DOHH2 (cell line): Measurements from ENCODE around the gene POLDIP2.

Experiments
- H3F3A ChIP-seq: fragments of 200-600 bp; sonication (generic), shearing (Covaris generic); 2 replicates; pipeline ENCODE4 v1.6.0; 2016; ENCODE audit warnings: antibody characterized with exemption, mild to moderate bottlenecking; ENCODE audit not compliant: control insufficient read depth, insufficient read depth
- H3K27ac ChIP-seq: fragments of 200-600 bp; sonication (generic); 2 replicates; pipeline ENCODE4 v1.5.1; 2014; ENCODE audit warnings: low read depth, mild to moderate bottlenecking, low read length, moderate library complexity
- H3K27me3 ChIP-seq: fragments of 200-600 bp; sonication (generic); 2 replicates; pipeline ENCODE4 v1.6.1; 2014; ENCODE audit warnings: mild to moderate bottlenecking, low read length, mixed read lengths; ENCODE audit not compliant: control insufficient read depth
- H3K36me3 ChIP-seq: fragments of 200-600 bp; sonication (generic); 2 replicates; pipeline ENCODE4 v1.6.1; 2014; ENCODE audit warnings: mild to moderate bottlenecking, low read length, moderate library complexity, mixed read lengths; ENCODE audit not compliant: control insufficient read depth
- H3K4me1 ChIP-seq: fragments of 200-600 bp; sonication (generic); 2 replicates; pipeline ENCODE4 v1.6.1; 2014; ENCODE audit warnings: mild to moderate bottlenecking, low read length, mixed read lengths; ENCODE audit not compliant: control insufficient read depth
- H3K4me2 ChIP-seq: fragments of 200-600 bp; sonication (generic); 2 replicates; pipeline ENCODE4 v1.6.0; 2014; ENCODE audit warnings: mild to moderate bottlenecking, low read length, moderate library complexity
- H3K4me3 ChIP-seq: fragments of 200-600 bp; sonication (generic); 2 replicates; pipeline ENCODE4 v1.5.1; 2014; ENCODE audit warnings: mild to moderate bottlenecking, low read length, mixed read lengths
- H3K79me2 ChIP-seq: fragments of 200-600 bp; sonication (generic); 2 replicates; pipeline ENCODE4 v1.6.1; 2014; ENCODE audit warnings: mild to moderate bottlenecking, low read length, mixed read lengths; ENCODE audit not compliant: control insufficient read depth
- H3K9me2 ChIP-seq: fragments of 200-600 bp; sonication (generic); replicated peaks from 2 replicates; pipeline ENCODE4 v1.6.1; 2014; ENCODE audit warnings: mild to moderate bottlenecking, low read length, mixed read lengths; ENCODE audit not compliant: control insufficient read depth
- H3K9me3 ChIP-seq: fragments of 200-600 bp; sonication (generic); 2 replicates; pipeline ENCODE4 v1.6.1; 2014; ENCODE audit warnings: antibody characterized with exemption, low read length, mixed read lengths; ENCODE audit not compliant: control insufficient read depth, insufficient read depth
- H4K20me1 ChIP-seq: fragments of 200-600 bp; sonication (generic); 2 replicates; pipeline ENCODE4 v1.6.0; 2014; ENCODE audit warnings: low read depth, mild to moderate bottlenecking, antibody characterized with exemption, low read length, moderate library complexity; ENCODE audit not compliant: control insufficient read depth, insufficient read depth
- EZH2phosphoT487 ChIP-seq: fragments of 200-600 bp; sonication (generic); IDR thresholded peaks from 2 replicates; pipeline ENCODE4 v1.6.1; 2017; ENCODE audit warnings: borderline replicate concordance, mild to moderate bottlenecking, antibody characterized with exemption, low read length, moderate library complexity, mixed read lengths
- TF ChIP-seq, protein P1 (sequence below): fragments of 200-600 bp; sonication (generic); IDR thresholded peaks from one replicate; pipeline ENCODE4 v1.5.1; 2014; ENCODE audit warnings: antibody characterized with exemption, mild to moderate bottlenecking, low read depth, low read length; ENCODE audit not compliant: poor library complexity, severe bottlenecking

The POLDIP2 gene

DNA sequence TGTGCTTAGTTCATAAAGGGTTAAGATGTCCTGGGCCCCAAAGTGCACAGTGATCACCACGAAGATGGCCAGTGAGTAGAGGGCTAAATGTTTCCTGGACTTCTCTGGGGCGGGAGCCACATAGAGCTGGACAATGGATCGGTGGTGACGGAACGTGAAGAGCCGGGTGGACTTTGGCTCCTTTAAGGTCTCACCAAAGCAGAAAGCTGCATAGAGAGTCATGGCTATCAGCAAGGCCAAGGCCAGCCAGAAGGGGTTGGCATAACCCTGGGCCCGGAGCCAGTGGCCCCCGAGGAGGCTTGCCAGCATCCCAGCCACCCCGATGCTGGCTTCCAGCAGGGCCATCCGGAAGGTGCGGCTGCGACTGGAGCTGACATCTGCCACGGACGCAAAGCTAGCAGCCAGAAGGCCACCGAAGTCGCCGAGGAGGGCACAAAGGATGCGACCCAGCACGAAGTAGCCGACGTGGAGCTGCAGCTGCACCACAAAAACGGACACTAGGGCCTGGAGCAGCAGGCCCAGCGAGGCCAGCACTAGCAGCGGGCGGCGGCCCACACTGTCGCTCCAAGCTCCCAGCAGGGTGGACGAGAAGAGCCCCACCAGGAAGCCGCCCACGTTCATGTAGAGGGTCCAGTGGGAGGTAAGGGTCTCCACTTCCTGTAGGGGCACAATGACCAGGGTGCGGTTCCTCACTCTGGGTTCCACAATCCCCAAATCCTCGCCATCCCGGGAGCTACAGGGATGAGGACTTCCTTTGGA is 47.7 kb upstream of the POLDIP2 start:
- H3K9me2 ChIP-seq, result no peaks in the 10 kb centered on the region
- H3K9me3 ChIP-seq, result no peaks in the 10 kb centered on the region
- no peaks in the 10 kb centered on the region for H3K79me2 ChIP-seq
- no peaks in the 10 kb centered on the region for H3F3A ChIP-seq
- H3K4me2 ChIP-seq, result peak overlapping the region; percentile 96
- peaks cover 6% of the 10 kb centered on the region; the same call in 1 of the 2 replicates for H3K27me3 ChIP-seq
- H3K4me1 ChIP-seq, result peaks cover 24% of the 10 kb centered on the region
- no peaks in the 10 kb centered on the region for H3K36me3 ChIP-seq
- no peak for TF ChIP-seq EZH2phosphoT487
- TF ChIP-seq, protein P1, sequence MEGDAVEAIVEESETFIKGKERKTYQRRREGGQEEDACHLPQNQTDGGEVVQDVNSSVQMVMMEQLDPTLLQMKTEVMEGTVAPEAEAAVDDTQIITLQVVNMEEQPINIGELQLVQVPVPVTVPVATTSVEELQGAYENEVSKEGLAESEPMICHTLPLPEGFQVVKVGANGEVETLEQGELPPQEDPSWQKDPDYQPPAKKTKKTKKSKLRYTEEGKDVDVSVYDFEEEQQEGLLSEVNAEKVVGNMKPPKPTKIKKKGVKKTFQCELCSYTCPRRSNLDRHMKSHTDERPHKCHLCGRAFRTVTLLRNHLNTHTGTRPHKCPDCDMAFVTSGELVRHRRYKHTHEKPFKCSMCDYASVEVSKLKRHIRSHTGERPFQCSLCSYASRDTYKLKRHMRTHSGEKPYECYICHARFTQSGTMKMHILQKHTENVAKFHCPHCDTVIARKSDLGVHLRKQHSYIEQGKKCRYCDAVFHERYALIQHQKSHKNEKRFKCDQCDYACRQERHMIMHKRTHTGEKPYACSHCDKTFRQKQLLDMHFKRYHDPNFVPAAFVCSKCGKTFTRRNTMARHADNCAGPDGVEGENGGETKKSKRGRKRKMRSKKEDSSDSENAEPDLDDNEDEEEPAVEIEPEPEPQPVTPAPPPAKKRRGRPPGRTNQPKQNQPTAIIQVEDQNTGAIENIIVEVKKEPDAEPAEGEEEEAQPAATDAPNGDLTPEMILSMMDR, result no peak
- H3K4me3 ChIP-seq, result peak overlapping the region; percentile 96
- no peak overlapping the region for H3K27ac ChIP-seq
- no peaks in the 10 kb centered on the region for H4K20me1 ChIP-seq

DNA sequence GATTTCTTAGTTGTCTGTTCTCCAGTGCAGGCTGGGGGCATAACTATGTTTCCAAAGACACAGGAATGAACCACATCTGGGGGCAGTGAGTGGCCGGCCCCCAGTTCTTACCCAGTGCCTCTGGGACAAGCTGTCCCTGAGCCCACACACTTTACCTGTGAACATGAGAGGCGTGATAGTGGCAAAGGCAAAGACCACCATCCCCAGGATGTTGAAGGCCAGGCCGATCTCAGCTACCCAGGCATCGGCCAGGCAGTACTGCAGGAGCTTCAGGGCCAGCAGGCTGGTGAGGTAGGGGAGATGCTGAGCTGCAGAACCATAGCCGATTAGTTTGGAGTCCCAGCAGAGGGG is 47.1 kb upstream of the POLDIP2 start:
- Histone ChIP-seq H3K36me3 (no peaks in the 10 kb centered on the region), H4K20me1 (no peaks in the 10 kb centered on the region)

DNA sequence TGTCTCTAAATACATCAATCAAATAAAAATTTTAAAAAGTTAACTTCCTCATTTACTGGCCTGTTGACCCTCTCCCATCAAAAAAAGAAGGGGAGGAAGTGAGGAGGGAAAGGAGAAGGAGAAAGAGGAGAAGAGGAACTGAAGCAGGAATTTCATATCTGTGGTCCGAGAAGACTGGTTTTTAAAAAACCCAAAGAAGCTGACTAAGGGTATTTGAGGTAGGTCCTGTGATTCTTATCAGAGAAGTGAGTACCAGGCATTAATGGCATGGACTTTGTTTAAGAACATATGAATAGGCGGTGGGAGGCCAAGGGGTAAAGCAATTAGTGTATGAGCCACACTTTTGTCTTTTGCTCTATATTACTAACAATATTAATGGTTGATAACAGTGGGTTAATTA is 46.7 kb upstream of the POLDIP2 start:
- Histone ChIP-seq H3F3A (no peaks in the 10 kb centered on the region), H4K20me1 (no peaks in the 10 kb centered on the region), H3K4me1 (peaks cover 24% of the 10 kb centered on the region), H3K27me3 (peaks cover 6% of the 10 kb centered on the region; the same call in 1 of the 2 replicates), H3K4me3 (no peak overlapping the region), H3K9me3 (no peaks in the 10 kb centered on the region), H3K36me3 (no peaks in the 10 kb centered on the region), H3K4me2 (no peak overlapping the region), H3K9me2 (no peaks in the 10 kb centered on the region), H3K27ac (no peak overlapping the region), H3K79me2 (no peaks in the 10 kb centered on the region)
- TF ChIP-seq, protein P1, result no peak
- TF ChIP-seq EZH2phosphoT487, result no peak

More for the DNA sequence above, 47.1 kb upstream of the POLDIP2 start:
- Histone ChIP-seq H3F3A (no peaks in the 10 kb centered on the region), H3K27me3 (peaks cover 6% of the 10 kb centered on the region; the same call in 1 of the 2 replicates), H3K9me3 (no peaks in the 10 kb centered on the region), H3K27ac (no peak overlapping the region), H3K9me2 (no peaks in the 10 kb centered on the region), H3K4me1 (peaks cover 24% of the 10 kb centered on the region), H3K4me3 (no peak overlapping the region), H3K79me2 (no peaks in the 10 kb centered on the region), H3K4me2 (no peak overlapping the region)
- no peak for TF ChIP-seq EZH2phosphoT487
- TF ChIP-seq, protein P1, result no peak
